ENCODE results near the gene DCP1A. TPM values are rescaled to one million over a fixed set of nuclear protein-coding genes. Genes with fewer than 3 reads are reported as not detected.
A peak's percentile ranks its signal among the peaks of the same experiment; 100 is the strongest.

DCP1A gene
- total and polyA plus RNA-seq, 9 of the 15 experiments (the other 6 are each of a cell fraction or from before 2014, with no cell fraction given): 6.6 to 33.7 (median 13.3) TPM

- TF ChIP-seq CREM (IDR thresholded peaks at IDR 0.05; ENCODE audit: low read depth) (peak; percentile 89), MAX (CRISPR knock-in tag; IDR thresholded peaks at IDR 0.05) (0 out of 2 replicates have a peak, but pooled peaks have one; percentile 13), FOXO4 (CRISPR knock-in tag; IDR thresholded peaks at IDR 0.05) (no peak), HDAC2 (IDR thresholded peaks at IDR 0.05) (no peak), NCOA1 (IDR thresholded peaks at IDR 0.05; ENCODE audit: low read depth) (no peak), UBTF (IDR thresholded peaks at IDR 0.05; ENCODE audit: borderline replicate concordance in 1 of 2, low read depth in 2 of 2, low read length in 2 of 2) (0 out of 4 replicates have a peak, but pooled peaks of 1 of the 2 experiments have one; percentile 62), C11orf30 (IDR thresholded peaks at IDR 0.05; ENCODE audit: low read depth) (no peak), PHTF2 (CRISPR knock-in tag; IDR thresholded peaks at IDR 0.05) (no peak), NFIX (CRISPR knock-in tag; IDR thresholded peaks at IDR 0.05; ENCODE audit: low read depth) (peak; percentile 44; the same call in 1 of the 2 replicates), ARID3B (CRISPR knock-in tag; IDR thresholded peaks at IDR 0.05; ENCODE audit: borderline replicate concordance) (no peak), OTX1 (CRISPR knock-in tag; IDR thresholded peaks at IDR 0.05) (no peak)
- TF ChIP-seq, protein P1, sequence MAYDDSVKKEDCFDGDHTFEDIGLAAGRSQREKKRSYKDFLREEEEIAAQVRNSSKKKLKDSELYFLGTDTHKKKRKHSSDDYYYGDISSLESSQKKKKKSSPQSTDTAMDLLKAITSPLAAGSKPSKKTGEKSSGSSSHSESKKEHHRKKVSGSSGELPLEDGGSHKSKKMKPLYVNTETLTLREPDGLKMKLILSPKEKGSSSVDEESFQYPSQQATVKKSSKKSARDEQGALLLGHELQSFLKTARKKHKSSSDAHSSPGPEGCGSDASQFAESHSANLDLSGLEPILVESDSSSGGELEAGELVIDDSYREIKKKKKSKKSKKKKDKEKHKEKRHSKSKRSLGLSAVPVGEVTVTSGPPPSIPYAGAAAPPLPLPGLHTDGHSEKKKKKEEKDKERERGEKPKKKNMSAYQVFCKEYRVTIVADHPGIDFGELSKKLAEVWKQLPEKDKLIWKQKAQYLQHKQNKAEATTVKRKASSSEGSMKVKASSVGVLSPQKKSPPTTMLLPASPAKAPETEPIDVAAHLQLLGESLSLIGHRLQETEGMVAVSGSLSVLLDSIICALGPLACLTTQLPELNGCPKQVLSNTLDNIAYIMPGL (CRISPR knock-in tag; IDR thresholded peaks at IDR 0.05): no peak
- TF ChIP-seq, protein P2, sequence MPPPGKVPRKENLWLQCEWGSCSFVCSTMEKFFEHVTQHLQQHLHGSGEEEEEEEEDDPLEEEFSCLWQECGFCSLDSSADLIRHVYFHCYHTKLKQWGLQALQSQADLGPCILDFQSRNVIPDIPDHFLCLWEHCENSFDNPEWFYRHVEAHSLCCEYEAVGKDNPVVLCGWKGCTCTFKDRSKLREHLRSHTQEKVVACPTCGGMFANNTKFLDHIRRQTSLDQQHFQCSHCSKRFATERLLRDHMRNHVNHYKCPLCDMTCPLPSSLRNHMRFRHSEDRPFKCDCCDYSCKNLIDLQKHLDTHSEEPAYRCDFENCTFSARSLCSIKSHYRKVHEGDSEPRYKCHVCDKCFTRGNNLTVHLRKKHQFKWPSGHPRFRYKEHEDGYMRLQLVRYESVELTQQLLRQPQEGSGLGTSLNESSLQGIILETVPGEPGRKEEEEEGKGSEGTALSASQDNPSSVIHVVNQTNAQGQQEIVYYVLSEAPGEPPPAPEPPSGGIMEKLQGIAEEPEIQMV (tag; conservative IDR thresholded peaks at IDR 0.05; ENCODE audit: low read depth): no peak
These were observed 92.6 kb downstream of the DCP1A start (continued) for GRCh38 chr3:53254509-53255422.

All from K562 (cell line).